KMS-11 (cell line): ENCODE measurements around the gene DSCAML1.

Source experiments
- H2AFZ ChIP-seq: fragments of 200-600 bp; sonication (generic); 2 replicates; pipeline ENCODE4 v1.6.1; 2016; ENCODE audit warnings: antibody characterized with exemption, mixed run types, low read depth
- H3K27ac ChIP-seq: fragments of 200-600 bp; sonication (generic); 2 replicates; pipeline ENCODE4 v1.6.1; 2016; ENCODE audit warnings: mild to moderate bottlenecking, mixed run types
- H3K27me3 ChIP-seq: fragments of 200-600 bp; sonication (generic); 2 replicates; pipeline ENCODE4 v1.6.1; 2017; ENCODE audit warnings: mild to moderate bottlenecking, low read depth, mixed run types, moderate library complexity; ENCODE audit not compliant: insufficient read depth
- H3K36me3 ChIP-seq: fragments of 200-600 bp; sonication (generic); 2 replicates; pipeline ENCODE4 v1.6.1; 2017; ENCODE audit warnings: mild to moderate bottlenecking, mixed run types; ENCODE audit not compliant: insufficient read depth
- H3K4me1 ChIP-seq: fragments of 200-600 bp; sonication (generic); 2 replicates; pipeline ENCODE4 v1.6.1; 2016; ENCODE audit warnings: mild to moderate bottlenecking, low read depth, mixed run types; ENCODE audit not compliant: poor library complexity, severe bottlenecking
- H3K4me2 ChIP-seq: fragments of 200-600 bp; sonication (generic); 2 replicates; pipeline ENCODE4 v1.7.0; 2016; ENCODE audit warnings: mild to moderate bottlenecking, mixed run types
- H3K4me3 ChIP-seq: fragments of 200-600 bp; sonication (generic); IDR thresholded peaks from 2 replicates; pipeline ENCODE4 v1.6.1; 2017; ENCODE audit warnings: low read depth, low read length, mixed read lengths; ENCODE audit not compliant: insufficient read depth
- H3K79me2 ChIP-seq: fragments of 200-600 bp; sonication (generic); 2 replicates; pipeline ENCODE4 v1.6.1; 2016; ENCODE audit warnings: low read depth, mixed run types; ENCODE audit not compliant: insufficient read depth
- H3K9ac ChIP-seq: fragments of 200-600 bp; sonication (generic); 2 replicates; pipeline ENCODE4 v1.6.1; 2016; ENCODE audit warnings: mild to moderate bottlenecking, mixed run types
- H4K20me1 ChIP-seq: fragments of 200-600 bp; sonication (generic); 2 replicates; pipeline ENCODE4 v1.6.1; 2016; ENCODE audit warnings: mild to moderate bottlenecking, mixed run types; ENCODE audit not compliant: insufficient read depth
- TF ChIP-seq, protein P1 (sequence below): fragments of 200-600 bp; sonication (generic); conservative IDR thresholded peaks from 2 replicates; pipeline ENCODE4 v1.6.1; 2017; ENCODE audit warnings: low read depth, mild to moderate bottlenecking, antibody characterized with exemption, low read length, moderate library complexity, mixed read lengths

Gene DSCAML1

DNA sequence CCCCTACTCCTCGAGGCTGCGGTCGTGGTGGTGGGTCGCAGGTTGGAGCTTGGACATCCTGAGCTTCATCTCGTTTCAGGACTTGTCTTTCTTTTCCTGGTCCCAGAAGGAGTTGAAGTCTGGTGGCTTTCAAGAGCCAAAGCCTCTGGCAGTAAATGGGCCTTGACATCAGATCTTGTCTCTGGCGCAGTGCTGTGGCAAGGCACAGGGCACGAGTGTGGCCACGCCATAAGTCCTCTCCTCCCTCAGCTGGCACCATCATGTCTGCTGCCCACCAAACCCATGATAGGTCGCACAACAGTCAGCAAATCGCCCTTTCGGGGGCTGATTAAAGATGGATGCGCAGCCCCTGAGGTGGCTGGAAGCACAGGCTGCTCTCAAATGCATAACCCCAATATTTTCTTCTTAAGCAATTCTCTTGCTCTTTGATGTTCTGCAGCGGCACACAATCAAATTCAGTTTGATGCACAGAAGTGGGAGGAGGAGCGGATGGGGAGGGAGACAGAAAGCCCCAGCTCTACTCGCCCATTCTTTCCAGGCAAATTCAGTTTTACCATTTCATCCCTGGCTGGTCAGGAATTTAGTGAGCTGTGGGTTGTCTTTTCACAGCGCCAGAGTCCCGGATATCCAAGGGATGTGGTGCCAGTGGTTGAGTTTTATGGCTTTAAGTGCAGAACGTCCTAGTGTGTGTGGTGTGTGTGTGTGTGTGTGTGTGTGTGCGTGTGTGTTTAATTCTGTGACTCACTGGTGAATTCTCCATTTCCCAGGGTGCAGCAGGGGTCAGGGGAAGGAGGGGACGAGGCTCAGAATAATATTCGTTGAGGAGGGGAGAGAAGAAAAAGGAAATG is 162.0 kb downstream of the DSCAML1 start:
- no peak overlapping the region for H3K27ac ChIP-seq
- no peak overlapping the region for H3K9ac ChIP-seq
- TF ChIP-seq, protein P1, sequence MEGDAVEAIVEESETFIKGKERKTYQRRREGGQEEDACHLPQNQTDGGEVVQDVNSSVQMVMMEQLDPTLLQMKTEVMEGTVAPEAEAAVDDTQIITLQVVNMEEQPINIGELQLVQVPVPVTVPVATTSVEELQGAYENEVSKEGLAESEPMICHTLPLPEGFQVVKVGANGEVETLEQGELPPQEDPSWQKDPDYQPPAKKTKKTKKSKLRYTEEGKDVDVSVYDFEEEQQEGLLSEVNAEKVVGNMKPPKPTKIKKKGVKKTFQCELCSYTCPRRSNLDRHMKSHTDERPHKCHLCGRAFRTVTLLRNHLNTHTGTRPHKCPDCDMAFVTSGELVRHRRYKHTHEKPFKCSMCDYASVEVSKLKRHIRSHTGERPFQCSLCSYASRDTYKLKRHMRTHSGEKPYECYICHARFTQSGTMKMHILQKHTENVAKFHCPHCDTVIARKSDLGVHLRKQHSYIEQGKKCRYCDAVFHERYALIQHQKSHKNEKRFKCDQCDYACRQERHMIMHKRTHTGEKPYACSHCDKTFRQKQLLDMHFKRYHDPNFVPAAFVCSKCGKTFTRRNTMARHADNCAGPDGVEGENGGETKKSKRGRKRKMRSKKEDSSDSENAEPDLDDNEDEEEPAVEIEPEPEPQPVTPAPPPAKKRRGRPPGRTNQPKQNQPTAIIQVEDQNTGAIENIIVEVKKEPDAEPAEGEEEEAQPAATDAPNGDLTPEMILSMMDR, result no peak
- H3K36me3 ChIP-seq, result no peaks in the 10 kb centered on the region
- no peak overlapping the region for H3K4me2 ChIP-seq
- no peaks in the 10 kb centered on the region for H3K27me3 ChIP-seq
- H4K20me1 ChIP-seq, result no peaks in the 10 kb centered on the region
- H2AFZ ChIP-seq, result no peak overlapping the region
- H3K79me2 ChIP-seq, result no peaks in the 10 kb centered on the region
- H3K4me3 ChIP-seq, result no peak overlapping the region
- no peaks in the 10 kb centered on the region for H3K4me1 ChIP-seq

DNA sequence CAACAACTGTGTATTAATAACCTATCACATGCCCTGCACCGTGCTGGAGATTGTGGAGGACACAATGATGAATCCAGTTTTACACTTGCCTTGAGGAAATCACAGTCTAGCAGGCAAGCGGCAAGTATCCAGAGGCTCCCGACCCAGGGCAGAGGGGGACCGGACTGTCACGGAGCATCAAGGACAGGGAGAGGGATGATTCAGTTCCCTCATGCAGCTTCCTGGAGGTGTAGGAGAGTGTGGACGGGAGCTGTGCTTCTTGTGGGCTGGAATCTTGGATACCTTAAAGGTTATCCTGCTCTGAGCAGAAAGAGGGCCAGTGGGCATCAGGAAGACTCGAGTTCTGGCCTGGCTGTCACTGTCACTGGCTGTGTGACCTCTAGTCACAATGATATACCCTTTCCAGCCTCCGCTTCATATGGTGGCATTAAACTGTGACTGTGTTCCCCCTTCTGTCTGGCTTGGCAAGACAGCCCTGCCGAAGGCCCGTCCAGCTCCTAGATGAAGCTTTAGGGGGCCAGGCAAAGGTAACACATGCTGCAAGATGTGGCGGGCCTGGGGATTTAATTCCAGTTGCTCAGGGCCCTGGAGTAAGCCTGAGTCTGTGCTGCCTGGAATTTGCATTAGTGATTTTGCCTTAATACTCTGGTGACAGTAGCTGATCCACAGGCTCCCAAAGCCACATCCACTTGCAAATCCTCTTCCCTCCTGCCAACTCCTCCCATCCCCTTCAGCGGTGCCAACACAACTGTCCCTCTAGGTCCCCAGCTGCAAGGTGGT is 162.8 kb downstream of the DSCAML1 start:
- TF ChIP-seq, protein P1, result no peak
- Histone ChIP-seq H3K79me2 (no peaks in the 10 kb centered on the region), H3K9ac (no peak overlapping the region), H3K27ac (no peak overlapping the region), H3K4me3 (no peak overlapping the region), H2AFZ (no peak overlapping the region), H4K20me1 (no peaks in the 10 kb centered on the region), H3K4me1 (no peaks in the 10 kb centered on the region), H3K4me2 (no peak overlapping the region), H3K36me3 (no peaks in the 10 kb centered on the region), H3K27me3 (no peaks in the 10 kb centered on the region)

DNA sequence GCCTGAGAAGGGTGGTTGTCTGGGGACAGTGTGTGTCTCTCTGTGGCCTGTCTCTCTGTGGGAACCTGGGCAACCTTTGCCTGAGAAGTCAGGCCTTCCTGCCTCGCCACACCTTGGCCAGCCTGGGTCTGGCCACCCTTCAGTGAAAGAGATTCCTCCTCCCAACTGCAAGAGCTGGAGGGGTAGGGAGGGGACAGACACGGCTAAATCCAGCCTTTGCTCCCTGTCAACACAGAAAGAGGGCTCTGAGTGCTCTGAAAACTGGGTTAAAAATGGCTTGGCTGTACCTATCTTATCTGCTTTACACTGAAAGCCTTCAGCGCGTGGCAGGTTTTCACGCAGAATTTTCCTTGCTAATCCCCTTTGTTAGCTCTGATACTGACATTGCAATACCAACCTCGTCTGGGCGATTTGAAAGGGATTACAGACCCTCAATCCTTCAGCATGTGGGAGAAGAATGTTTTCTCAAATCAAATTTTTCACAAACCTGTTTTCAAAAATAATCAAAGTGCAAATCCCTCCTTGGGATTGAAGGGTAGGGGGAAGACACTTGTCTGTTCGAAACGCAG is 163.7 kb downstream of the DSCAML1 start:
- Histone ChIP-seq H3K9ac (no peak overlapping the region), H3K4me2 (no peak overlapping the region), H3K4me1 (no peaks in the 10 kb centered on the region), H4K20me1 (no peaks in the 10 kb centered on the region), H2AFZ (no peak overlapping the region), H3K36me3 (no peaks in the 10 kb centered on the region), H3K27me3 (no peaks in the 10 kb centered on the region), H3K79me2 (no peaks in the 10 kb centered on the region), H3K4me3 (no peak overlapping the region), H3K27ac (no peak overlapping the region)
- TF ChIP-seq, protein P1, result no peak

DNA sequence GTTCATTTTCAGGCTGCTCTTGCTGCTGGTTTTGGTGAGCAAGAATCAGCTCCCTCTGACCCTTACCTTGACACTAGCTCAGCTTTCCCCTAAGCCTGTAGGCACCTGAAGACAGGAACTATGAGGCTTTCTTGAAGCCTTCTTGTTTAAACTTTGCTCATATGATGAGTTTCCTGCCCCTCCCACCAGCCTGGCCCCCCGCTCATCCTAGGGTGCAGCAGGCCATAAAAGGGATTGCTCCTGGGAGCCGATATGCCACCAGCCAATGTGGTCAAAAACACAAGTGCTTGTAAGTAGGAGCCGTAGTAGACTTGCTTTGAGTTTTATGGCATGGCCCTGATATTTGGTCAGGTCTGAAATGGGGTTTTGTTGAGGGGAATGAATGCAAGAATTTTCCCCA is 164.7 kb downstream of the DSCAML1 start:
- Histone ChIP-seq H3K27me3 (no peaks in the 10 kb centered on the region), H3K4me3 (no peak overlapping the region)

More for the DNA sequence above, 164.7 kb downstream of the DSCAML1 start:
- no peak overlapping the region for H3K27ac ChIP-seq
- H3K9ac ChIP-seq, result no peak overlapping the region
- no peak overlapping the region for H2AFZ ChIP-seq
- H3K79me2 ChIP-seq, result no peaks in the 10 kb centered on the region
- TF ChIP-seq, protein P1, result no peak
- no peak overlapping the region for H3K4me2 ChIP-seq
- no peaks in the 10 kb centered on the region for H3K36me3 ChIP-seq
- H3K4me1 ChIP-seq, result no peaks in the 10 kb centered on the region
- H4K20me1 ChIP-seq, result no peaks in the 10 kb centered on the region
